ENCODE results near the gene TCP11L1. TPM values are rescaled to one million over a fixed set of nuclear protein-coding genes. Genes with fewer than 3 reads are reported as not detected.

Gene TCP11L1
- total and polyA plus RNA-seq, 2 of the 8 experiments (the other 6 are each of a cell fraction or from before 2014, with no cell fraction given): 10.9 to 23.1 TPM

DNA sequence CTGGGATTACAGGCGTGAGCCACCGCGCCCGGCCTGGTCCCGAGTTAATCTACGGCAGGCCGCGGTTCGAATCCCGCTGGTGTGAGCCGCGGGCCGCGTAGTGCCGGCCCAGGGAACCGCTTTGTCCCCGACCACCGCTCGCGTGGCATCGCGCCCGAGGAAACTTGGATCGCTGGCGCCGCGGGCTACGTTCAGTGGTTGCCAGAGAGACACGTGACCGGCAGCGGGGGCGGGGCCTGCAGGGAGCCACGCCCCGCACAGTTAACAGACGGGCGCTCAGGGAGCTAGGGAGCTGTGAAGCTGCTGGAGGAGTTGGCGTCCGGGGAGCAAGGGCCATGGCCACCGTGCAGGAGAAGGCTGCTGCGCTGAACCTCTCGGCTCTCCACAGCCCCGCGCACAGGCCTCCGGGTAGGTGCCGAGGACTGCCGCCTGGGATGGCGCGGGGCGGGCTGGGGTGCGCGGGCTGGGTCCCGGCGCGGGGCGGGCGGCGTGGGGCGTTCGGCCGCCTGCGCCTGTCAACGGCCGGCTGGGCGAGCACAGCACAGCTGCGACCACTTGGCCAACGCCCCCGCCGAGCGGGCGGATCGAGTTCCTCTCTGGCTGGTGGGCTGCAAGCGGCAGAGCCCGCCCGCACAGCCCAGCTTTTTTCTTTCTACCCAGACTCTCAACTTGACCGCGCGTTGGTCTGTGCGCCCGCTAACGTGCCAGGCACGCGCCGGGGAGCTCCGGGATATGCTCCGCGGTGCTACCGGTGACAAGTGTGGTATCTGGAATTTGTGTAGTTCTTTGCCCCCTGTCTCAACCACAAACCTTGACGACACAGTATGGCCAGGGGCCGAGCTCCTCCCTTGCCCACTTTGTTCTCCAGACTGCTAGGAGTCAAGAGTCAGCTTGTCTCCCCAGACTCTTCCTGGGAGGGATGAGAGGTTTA is 23.5 kb upstream of the TCP11L1 start, which contains the start of gene DEPDC7 (continued):
- TF ChIP-seq SIN3A (conservative IDR thresholded peaks at IDR 0.05 in 1 of 2, IDR thresholded peaks at IDR 0.05 in 1 of 2; ENCODE audit: low read depth in 1 of 2, low read length in 2 of 2) (peak; percentile 13 to 64; a peak in 2 of 4 replicates), EGR1 (IDR thresholded peaks at IDR 0.05; ENCODE audit: borderline replicate concordance, low read depth, low read length) (peak; percentile 50; the same call in 1 of the 2 replicates), KDM1A (IDR thresholded peaks at IDR 0.05; ENCODE audit: borderline replicate concordance, low read length) (peak; percentile 57; the same call in 1 of the 2 replicates), POLR2AphosphoS5 (IDR thresholded peaks at IDR 0.05; ENCODE audit: low read depth, low read length) (peak; percentile 74), PHF8 (conservative IDR thresholded peaks at IDR 0.05; ENCODE audit: low read depth, low read length) (peak; percentile 52; the same call in 1 of the 2 replicates)
